ENCODE measurements around the gene MYL9.

The MYL9 gene

DNA sequence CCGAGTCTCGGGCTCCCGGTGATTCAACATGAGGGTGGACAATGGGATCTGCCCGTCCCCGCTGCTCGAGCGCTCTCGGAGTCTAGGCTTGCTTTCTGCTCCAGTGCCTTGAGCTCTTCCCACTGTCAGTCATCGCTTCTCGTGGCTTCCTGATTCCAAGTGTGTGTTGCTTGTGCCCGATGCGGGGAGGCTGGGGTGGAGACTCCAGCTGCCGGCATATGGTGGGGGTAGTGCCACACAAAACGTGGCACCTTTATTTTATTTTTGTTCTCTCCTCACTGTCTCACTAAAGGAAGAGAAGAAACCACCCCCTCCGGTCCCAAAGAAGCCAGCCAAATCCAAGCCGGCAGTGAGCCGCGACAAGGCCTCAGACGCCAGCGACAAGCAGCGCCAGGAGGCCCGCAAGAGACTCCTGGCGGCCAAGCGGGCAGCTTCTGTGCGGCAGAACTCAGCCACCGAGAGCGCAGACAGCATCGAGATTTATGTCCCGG is 14.8 kb upstream of the MYL9 start:
- no peak for DNase-seq (ENCODE audit: low spot score)

DNA sequence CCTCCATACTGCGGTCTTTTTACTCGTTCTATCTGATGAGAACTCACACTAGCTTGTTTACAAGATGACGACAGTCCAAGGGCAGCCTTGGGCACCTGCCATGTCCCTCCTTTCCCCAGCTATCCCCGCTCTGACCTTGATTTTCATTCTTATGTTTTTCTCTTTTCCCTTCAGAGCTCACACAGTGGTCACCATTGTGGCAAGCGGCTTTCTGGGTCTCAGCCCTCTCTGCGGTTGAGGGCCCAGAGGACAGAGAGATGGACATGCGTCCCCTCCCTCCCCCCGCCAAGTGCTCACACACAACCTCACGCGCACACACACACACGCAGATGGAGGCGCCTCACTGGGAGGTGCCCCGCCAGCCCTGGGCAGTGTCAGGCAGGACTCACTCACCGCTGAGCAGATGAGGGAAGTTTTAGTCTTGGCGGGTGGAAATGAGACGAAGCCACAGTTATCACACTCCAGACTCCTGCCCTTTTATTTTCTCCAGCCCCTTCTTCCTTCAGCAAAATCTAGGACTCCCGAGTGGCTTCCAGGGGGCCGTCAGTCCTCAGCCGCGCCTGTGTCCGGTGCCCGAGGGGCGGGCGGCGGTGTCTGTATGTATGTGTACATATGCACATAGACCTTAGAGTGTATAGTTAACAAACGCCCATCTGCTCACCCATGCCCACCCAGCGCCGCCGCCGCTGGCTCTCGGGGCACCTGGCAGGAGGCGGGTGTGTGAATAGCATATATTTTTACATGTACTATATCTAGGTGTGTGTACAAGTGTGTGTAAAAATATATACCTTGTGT is 13.8 kb upstream of the MYL9 start:
- no peak for DNase-seq (ENCODE audit: low spot score)

DNA sequence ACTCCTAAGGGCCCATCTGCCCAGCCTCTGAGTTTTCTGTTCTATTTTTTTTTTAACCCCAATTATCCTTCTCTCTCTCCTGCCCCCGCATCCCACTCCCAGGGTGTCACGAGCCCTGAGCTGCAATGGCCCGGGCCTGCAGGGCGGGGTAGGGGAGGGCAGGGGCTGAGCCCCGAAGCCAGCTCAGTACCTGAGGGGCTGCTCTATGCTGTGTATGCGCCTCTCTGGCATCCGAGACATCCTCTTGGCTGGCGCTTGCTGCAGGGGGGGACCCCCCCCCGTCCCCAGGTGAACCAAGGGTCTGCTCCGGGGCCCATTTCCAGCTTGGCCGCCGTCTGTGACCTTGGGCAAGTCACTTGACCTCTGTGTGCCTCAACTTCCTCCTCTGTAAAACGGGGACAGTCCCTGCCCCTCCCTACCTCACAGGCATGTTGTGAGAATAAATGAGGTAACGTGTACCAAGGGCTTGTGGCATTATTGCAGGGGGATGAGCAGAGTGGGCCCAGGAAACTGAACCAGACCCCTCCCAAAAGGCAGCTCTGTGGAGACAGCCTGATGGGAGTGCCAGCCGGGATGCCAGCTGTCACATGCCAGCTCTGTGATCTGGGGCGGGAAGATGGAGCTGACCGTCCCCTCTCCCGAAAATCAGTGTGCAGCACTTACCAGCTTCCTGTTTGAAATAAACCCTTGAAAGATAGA is 13.0 kb upstream of the MYL9 start:
- no peak for DNase-seq (ENCODE audit: low spot score)

DNA sequence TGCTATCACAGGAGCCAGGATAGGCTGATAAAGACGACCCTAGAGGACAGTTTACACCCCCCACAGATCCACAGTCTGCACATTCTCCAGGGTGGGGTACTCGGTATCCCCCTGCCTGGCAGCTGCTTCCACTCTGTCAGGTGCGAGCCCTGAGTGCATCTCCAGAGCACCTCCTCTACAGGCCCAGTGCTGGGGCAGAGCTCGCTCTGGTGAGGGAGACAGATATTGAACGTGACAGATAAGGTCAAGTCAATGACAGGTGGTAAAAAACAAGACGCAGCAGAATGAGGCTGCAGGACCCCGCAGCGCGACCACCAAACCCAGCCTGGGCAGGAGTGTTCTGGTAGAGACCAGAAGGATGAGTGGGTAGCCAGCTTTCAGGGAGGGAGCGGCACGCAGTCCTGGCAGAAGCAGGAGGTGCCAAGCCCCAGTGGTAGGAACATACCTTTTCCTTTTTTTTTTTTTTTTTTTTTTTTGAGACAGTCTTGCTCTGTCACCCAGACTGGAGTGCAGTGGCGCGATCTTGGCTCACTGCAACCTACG is 12.4 kb upstream of the MYL9 start:
- DNase-seq (ENCODE audit: low spot score): no peak

DNA sequence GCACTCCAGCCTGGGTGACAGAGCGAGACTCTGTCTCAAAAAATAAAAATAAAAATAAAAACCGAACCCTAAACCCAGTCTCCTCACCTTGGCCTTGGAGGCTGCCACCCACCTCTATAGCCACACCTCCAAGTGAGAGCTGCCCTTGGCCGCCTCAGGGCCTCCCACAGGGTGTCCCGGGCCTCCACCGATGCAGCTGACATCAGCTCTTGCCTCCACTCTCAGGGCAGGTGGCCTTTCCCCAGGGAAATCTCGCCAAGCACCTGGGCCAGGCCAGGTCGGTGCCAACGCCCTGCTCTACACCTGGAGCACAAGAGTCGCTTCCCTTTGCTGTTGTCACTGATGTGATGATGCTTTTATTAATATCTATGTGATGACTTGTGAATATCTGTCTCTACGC is 8.9 kb upstream of the MYL9 start:
- DNase-seq (ENCODE audit: low spot score): no peak

DNA sequence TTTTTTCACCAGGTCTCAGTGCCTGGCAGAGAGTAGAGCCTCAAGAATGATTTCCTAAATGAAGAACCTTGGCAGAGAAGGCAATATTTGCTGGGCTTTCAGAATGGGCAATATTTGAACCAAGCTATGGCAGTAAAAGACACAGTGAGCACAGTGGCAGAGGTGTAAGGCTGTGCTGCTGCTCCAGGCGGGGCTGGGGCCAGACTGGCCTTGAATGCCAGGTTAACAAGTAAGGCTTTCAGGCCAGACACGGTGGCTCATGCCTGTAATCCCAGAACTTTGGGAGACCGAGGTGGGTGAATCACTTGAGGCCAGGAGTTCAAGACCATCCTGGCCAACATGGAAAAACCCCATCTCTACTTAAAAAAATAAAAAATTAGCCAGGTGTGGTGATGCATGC is 8.5 kb upstream of the MYL9 start:
- DNase-seq (ENCODE audit: low spot score): no peak

DNA sequence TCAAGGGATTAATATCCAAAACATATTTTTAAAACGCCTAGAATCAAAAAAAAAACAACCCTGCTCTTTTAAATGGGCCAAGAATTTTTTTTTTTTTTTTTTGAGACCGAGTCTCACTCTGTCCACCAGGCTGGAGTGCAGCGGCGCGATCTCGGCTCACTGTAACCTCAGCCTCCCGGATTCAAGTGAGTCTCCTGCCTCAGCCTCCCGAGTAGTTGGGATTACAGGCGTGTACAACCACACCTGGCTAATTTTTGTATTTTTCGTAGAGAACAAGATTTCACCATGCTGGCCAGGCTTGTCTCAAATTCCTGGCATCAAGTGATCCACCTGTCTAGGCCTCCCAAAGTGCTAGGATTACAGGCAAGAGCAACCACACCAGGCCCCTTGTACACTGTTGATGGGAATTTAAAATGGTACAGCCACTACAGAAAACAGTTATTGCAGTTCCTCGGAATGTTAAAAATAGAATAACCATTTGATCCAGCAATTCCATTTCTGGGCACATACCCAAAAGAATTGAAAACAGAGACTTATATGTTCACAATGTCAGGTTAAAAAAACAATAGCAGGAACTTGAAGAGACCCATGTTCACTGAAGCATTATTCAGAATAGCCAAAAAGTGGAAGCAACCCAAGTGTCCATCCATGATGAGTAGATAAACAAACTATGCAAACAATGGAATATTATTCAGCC is 3.1 kb upstream of the MYL9 start:
- no peak for DNase-seq (ENCODE audit: low spot score)

DNA sequence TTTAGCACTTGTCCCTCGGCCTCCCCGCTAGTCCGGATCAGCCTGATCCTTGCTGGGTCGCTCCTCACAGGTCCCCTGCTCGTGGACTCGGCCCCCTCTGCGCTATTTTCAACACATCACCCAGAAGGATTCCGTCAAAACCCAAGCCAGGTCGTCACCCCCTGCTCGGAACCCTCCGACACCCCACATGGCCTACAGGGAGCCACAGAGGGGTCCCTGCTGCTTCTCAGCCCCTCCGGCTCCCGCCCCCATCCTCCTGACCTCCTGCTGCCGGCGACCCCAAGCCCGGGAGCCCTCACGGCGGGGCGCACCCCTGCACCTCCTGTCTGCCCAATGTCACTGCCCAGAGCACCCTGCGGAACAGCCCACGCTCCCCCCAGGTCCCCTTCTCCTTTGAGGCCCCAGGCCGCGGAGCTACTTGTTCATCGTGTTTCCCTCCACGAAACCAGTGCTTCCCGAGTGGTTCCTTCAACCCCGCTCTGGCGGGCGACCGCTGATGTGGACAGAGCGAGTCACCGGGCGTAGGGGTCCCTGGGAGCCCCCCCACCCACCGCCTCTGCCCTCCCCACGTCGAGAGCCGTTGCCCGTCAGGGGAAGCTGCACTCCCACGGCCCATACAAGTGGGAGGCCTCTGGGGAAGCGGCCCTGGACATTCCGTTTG is 638 bp upstream of the MYL9 start:
- DNase-seq (ENCODE audit: low spot score): no peak

DNA sequence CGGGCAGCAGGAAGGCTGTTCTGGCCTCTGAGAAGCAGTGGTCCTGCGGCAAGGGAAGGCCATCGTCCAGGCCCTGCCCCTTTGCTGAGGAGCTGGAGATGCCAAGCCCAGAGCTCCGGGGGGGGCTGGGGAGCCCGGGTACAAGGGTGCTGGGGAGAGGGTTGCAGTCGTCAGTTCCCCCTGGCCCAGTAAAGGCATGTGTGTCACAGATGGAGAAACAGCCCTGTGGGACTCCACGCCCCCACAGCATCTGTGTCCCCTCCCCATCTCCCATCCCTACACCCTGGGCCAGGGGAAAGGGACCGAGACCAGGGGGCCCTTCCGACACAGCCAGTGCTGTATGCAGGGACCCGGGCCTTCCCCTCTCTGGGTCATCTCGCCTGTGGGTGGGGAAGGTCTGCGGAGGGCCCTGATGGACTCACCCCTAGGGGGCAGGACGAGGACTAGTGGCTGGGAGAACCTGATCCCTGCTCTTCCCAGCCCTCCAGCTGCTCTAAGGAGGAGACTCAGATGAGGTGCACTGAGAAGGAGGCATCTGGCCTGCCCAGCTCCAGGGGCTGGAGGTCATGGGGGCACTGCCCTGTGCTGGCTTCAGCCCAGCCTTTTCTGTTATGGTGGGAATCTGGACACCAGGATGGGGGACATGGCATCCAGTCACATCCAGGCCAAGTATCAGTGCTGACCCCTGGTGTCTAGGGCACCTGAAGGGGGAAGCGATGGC is 609 bp downstream of the MYL9 start:
- DNase-seq (ENCODE audit: low spot score): peak; percentile 32

DNA sequence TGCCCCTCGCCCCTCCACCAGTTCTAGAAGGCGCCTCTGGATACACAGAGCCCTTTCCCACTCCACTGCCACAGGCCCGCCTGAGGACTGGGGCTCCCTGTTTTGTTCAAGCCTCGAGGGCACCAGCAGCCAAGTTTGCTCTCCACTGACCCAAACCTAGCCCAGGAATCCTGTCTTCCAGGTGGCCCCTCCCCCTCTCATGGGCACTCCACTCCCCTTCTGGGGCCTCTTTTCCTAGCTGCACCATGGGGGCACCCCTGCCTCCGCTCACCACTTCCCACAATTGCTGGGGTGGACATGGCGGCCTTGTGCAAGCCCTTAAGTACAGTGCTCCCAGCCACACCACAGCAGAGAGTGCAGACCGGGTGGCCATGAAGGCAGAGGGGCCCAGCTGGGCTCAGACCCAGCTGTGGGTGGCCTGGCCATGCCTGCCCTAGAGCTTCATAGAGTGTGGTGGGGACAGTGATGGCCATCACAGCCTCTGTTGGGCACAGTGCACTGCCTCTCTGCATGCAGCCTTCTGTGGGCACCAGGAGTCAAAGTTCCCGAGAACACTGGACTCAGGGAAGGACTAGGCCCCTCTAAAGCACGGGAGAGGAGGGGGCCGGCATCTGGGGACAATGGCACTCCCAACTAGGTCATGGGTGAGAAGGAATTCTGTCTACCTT is 1.3 kb downstream of the MYL9 start:
- no peak for DNase-seq (ENCODE audit: low spot score)

DNA sequence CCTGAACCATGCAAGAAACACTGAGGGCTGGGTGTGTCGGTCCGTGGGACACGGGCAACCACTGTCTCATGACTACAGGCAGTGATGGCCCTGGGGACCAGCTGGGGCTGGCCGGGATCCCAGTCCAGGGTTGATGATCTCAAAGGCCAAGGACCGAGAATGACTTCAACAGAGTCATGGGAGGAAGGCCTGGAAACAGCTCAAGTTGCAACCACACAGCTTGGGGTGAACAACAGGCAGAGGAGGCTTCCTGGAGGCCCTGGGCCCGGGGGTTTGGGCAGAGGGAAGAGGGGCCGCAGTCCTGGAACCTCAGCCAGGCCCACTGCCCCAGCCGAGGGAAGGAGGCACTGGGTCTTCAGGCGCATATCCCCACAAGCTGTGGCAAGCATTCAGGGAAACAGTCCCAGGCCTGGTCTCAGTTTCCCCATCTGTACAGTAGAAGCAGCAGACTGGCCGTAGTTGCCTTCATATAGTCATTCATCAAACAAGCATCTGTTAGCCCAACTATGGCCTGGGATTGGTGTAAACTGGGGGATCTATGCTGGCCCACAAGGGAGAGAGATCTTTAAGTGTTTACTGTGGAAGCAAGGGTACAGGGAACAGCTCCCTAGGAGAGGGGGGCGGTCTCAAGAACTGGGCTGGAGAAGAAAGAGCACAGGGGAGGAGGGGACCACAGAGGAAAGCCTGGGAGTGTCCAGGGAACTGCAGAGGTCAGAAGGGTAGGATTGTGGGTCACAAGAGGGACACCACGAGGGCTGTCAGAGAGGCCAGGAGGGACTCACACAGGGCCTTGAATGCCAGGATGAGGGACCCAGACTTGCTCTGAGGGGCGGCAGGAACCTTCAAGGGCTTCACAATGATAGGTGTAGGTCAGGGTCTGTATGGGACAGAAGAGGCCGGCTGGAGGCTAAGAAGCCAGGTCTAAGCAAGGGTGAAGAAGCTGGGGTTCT is 2.1 kb downstream of the MYL9 start:
- no peak for DNase-seq (ENCODE audit: low spot score)

DNA sequence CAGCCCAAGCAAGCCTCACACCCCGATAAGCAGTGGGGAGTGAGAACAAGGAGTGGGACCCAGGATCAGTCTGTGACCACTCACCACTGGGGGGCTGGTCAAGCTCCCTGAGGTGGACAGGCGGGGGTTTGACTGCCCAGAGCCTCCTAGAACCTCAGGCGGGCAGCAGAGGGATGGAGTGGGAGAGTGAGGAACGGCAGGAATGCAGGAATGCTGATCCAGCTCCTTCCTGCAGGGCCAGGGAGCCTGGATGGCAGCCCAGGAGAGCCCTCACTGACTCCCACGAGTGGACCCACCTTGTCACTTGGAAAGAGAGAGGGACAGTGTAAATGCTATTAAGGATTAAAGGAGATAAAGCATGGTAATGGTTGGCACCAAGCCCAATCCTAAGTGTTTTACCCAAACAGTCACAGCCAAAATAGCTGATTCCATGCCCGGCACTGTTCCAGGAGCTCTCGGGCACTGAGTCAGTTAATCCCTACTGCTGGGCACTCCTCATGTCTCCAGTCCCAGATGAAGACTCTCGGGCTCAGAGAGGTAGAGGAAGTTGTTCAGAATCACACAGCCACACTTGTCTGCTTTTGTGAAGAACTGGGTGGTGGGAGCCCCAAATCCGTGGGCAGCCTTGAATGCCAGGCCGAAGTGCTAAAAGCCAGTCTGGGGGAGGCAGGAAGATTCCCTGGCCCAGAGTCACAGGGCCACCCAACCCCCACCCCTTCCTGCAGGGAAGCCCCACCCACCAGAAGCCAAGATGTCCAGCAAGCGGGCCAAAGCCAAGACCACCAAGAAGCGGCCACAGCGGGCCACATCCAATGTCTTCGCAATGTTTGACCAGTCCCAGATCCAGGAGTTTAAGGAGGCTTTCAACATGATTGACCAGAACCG is 3.1 kb downstream of the MYL9 start:
- peak; percentile 50 for DNase-seq (ENCODE audit: low spot score)

DNA sequence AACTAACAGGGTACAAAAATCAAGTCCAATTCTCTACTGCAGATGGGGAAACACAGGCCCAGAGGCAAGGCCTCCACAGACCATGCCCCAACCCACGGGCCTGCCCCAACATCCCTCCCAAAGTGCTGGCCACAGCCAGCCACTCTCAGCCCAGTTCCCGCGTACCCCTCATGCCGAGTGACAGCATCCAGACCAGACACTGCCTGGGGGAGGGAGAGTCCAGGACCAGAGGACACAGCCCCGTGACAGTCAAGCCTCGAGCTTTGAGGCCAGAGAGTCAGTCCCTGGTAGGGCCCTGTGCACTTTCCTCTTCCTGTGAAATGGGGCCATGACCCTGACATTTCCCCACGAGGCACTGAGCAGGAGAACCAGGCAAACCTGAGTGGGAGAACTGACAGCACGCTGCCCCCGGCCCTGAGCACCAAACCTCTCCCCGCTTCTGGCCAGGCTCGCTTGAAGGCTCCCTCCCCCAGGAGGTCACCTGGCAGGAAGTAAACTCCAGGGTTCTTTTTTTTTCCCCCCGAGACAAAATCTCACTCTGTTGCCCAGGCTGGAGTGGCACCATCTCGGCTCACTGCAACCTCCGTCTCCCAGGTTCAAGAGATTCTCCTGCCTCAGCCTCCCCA is 4.9 kb downstream of the MYL9 start:
- no peak for DNase-seq (ENCODE audit: low spot score)

DNA sequence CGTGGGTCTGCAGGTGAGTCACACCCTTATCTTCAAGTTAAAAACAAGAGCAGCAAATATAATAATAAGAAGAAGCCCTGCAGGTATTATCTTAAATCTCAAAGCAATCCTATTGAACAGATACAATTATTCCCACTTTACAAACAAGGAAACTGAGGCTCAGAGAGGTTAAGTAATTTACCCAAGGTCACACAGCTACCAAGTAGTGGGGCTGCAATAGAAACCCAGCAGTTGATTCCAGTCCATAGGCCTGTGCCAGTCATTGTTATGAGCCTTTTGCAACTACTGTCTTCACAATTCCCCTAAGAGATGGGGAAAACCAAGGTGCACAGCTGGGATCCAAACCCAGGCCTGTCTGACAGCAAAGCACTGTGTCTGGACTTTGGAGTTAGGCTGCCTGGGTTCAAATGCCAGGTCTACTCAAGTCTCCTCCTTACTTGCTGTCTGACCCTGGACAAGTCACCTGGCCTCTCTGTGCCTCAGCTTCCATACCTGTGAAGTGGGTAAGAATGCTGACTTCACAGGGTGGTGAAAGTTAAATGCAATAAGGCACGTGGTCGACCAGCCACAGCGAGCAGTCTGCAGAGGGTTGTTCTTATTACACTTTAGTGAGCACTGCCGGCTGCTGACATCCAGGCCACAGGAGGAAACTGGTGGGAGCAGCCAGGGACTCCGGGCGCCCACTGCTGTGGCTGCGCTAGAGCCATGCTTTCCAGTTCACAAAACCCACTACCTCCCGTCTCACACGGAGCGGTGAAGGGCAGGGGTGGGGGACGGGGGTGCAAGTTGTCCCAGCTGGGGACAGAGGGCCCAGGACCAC is 6.1 kb downstream of the MYL9 start:
- DNase-seq (ENCODE audit: low spot score): no peak

DNA sequence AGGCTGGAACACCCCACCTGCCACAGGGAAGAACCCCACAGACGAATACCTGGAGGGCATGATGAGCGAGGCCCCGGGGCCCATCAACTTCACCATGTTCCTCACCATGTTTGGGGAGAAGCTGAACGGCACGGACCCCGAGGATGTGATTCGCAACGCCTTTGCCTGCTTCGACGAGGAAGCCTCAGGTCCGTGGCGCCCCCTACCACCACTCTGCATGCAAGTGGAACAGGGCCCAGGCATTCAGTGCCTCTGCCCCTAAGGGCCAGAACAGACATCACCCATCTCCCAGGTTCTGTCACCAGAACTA is 6.6 kb downstream of the MYL9 start:
- no peak for DNase-seq (ENCODE audit: low spot score)

DNA sequence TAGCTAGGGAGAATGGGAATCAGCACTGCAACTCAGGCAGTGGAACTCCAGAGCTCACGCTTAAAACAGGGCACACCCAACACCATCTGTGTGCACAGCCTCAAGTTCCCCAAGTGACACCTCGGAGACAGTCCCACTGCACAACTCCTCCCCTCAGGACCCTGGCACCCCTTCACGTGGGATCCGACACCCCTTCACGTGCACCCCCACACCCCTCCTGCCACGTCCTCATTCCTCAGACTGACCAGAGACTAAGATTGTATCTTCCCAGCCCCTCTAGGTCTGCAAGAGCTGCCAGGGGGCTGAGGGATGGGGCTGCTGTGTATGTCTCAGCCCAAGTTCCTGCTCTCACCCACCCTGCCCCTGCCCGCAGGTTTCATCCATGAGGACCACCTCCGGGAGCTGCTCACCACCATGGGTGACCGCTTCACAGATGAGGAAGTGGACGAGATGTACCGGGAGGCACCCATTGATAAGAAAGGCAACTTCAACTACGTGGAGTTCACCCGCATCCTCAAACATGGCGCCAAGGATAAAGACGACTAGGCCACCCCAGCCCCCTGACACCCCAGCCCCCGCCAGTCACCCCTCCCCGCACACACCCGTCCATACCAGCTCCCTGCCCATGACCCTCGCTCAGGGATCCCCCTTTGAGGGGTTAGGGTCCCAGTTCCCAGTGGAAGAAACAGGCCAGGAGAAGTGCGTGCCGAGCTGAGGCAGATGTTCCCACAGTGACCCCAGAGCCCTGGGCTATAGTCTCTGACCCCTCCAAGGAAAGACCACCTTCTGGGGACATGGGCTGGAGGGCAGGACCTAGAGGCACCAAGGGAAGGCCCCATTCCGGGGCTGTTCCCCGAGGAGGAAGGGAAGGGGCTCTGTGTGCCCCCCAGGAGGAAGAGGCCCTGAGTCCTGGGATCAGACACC is 7.6 kb downstream of the MYL9 start:
- DNase-seq (ENCODE audit: low spot score): no peak

DNA sequence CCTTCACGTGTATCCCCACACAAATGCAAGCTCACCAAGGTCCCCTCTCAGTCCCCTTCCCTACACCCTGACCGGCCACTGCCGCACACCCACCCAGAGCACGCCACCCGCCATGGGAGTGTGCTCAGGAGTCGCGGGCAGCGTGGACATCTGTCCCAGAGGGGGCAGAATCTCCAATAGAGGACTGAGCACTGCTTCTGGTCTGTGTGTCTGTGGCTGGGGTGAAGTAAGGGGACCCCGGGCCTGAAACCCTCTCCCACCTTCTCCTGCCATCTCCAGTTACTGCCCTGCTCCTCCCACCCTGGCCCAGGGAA is 8.3 kb downstream of the MYL9 start:
- no peak for DNase-seq (ENCODE audit: low spot score)
